Fibroblast of villous mesenchyme (primary cell): ENCODE results near the gene STX11. TPM values are rescaled to one million over a fixed set of nuclear protein-coding genes. Genes with fewer than 3 reads are reported as not detected.

ENCODE experiments used
- DNase-seq: peaks from one replicate; pipeline ENCODE4 v3.0.0-alpha.2; 2010; ENCODE audit warnings: low read depth
- H3K4me3 ChIP-seq: 2 replicates; pipeline ENCODE4 v1.5.1; 2011; ENCODE audit warnings: low read depth, mild to moderate bottlenecking, low read length
- total RNA-seq: library from RNA; depleted of rRNA; stranded (reverse); fragments of >200 nt; gene quantifications from 2 replicates; pipeline ENCODE4 v1.2.3, GENCODE V29; 2012
- TF ChIP-seq, protein P1 (sequence below): IDR thresholded peaks from 2 replicates; pipeline ENCODE4 v1.5.1; 2012; ENCODE audit warnings: low read depth, mild to moderate bottlenecking, low read length; ENCODE audit not compliant: insufficient read depth

STX11 gene
- 0.97 and 2.2 TPM in 2 replicates for total RNA-seq

DNA sequence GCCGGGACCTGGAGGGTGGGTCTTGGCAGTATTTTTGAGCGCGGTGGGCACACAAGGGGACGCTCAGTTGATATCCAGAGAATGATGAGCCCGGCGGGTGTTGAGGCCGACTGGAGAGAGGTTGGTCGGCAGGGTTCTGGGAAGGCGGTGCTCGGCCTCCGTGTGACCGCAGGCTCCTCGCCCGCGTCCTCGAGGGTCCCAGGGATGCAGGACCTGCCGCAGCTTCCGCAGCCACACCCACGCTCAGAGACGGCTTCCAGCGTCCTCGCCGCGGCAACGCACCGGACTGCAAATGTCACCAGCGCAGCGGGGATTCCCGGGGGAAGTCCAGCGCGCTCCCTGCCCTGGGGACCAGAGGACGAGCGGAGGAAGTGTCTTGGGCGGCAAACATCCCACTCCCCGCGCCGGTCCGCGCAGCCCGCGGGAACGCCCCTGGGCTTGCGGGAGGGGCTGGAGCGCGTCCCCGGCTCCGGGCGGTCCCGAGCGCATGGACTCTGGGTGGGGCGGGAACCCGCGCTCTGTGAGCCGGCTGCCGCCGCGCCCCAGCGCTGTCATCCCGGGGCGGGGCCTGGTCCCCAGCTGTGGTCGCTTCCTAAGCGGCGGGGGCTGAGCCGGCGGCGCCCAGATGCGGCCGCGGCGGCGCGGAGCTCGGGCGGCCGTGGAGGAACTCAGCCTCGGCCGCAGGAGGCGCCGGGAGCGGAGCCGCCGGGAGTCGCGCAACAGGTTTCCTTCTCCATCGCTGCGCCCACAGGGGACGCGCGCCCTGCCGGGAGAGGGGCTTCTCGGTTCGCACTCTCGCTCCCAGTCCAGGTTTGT, at the start of gene STX11:
TSS of gene STX11 (plus strand) at position 624 of the 816 bp plus-strand sequence. CDS start 36,111 bp downstream, outside the sequence.
- TF ChIP-seq, protein P1, sequence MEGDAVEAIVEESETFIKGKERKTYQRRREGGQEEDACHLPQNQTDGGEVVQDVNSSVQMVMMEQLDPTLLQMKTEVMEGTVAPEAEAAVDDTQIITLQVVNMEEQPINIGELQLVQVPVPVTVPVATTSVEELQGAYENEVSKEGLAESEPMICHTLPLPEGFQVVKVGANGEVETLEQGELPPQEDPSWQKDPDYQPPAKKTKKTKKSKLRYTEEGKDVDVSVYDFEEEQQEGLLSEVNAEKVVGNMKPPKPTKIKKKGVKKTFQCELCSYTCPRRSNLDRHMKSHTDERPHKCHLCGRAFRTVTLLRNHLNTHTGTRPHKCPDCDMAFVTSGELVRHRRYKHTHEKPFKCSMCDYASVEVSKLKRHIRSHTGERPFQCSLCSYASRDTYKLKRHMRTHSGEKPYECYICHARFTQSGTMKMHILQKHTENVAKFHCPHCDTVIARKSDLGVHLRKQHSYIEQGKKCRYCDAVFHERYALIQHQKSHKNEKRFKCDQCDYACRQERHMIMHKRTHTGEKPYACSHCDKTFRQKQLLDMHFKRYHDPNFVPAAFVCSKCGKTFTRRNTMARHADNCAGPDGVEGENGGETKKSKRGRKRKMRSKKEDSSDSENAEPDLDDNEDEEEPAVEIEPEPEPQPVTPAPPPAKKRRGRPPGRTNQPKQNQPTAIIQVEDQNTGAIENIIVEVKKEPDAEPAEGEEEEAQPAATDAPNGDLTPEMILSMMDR, result no peak
- peak; percentile 38 for DNase-seq
- peak within 1 kb of the TSS; percentile 69 for H3K4me3 ChIP-seq

DNA sequence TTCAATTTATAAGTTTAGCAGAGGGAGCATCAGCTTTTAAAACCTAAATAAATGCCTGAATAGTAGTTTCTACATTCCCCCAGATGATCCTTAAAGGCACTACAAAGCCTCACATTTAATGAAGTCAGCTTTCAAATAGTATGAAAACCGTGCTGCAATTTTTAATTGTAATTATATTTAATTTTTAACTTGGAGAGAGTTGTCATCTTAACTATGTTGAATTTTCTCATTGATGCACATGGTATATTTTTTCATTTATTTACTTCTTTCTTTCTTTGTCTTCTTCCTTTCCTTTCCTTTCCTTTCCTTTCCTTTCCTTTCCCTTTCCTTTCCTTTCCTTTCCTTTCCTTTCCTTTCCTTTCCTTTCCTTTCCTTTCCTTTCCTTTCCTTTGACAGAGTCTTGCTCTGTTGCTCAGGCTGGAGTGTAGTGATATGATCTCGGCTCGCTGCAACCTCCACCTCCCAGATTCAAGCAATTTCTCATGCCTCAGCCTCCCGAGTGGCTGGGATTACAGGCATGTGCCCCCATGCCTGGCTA, 47.2 kb upstream of the STX11 start:
- no peak overlapping the region for H3K4me3 ChIP-seq
- TF ChIP-seq, protein P1, result no peak
- no peak for DNase-seq

DNA sequence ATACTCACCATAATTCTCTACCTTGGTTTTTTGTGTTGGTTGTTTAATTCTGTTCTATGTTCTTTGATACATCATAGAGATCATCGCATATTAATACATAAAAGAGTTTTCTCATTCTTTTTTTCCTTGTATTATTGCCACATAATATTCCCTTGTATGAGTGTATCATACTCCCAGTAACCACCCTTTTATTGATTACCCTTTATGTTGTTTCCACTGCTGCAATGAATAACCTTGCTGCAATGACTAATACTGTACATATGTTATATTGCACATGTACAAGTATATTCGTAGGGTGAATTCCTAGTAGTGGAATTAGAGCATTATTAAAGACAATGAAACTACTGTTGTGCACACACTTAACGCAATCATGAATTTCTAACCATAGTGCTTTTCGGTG, 45.8 kb upstream of the STX11 start:
- TF ChIP-seq, protein P1, result no peak
- DNase-seq, result no peak
- no peak overlapping the region for H3K4me3 ChIP-seq

DNA sequence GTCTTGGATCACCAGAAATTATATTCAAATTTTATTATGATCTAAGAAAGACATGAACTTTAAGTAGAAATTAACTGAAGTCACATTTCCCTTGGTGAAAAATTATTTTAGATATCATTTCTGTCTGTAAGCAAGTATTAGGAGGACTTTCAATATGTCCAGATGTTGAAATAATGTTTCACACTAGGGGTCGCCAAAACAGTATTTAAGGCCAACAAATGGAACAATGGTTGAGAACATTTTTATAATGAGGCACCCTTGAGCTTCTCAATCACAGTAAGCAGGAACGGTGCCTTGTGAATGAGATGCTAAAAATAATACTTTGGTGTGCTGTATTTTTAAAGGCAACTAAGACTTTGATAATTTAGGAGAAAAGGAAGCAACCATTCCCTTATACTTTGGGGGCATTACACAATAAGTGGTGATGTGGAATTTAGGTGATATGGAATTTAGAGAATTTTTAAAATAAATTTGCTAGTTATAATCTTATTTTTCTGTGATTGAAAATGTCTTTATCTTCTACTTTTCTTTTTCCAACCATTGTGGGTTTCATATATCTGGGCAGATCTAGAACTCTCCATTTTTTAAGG, 45.3 kb upstream of the STX11 start:
- DNase-seq, result peak; percentile 81

DNA sequence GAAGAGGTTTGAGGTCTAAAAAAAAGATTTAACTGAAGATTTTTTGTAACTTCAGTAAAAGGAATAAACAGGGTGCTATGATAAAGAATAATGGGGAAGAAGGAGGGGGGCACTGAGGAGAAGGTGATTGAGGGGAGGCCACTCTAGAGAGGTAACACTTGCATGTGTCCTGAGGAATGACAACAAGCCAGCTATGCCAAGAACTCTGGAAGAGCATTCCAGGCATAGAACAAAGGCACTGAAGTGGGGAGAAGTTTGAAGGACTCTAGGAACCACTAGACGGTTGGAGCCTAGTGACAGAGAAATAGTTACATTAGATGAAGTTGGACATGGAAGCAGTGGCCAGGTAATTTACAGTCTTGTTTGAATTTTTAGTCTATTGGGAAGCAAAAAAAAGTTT, 44.1 kb upstream of the STX11 start:
- no peak for DNase-seq
- TF ChIP-seq, protein P1, result no peak
- H3K4me3 ChIP-seq, result no peak overlapping the region

More for the DNA sequence above, 45.3 kb upstream of the STX11 start:
- no peak overlapping the region for H3K4me3 ChIP-seq
- TF ChIP-seq, protein P1, result peak; percentile 62

DNA sequence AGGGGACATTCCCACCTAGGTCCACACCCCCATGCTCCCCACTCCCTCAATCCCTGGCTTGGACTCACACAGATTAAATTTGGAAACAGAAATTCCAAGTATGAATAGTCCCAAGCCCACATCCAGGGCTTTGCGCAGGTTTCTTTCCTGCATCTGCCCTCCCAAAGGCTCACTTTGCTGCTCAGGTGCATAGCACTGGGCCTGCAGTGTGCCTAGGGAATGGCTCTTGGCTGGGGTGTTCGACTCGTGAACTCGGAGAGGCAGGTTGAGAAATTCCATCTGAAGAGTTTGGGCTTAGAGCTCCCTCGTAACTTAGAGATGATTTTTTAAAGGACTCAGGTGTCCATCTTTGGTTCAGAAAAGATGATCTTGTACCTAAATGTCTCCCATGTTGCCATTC, 40.1 kb upstream of the STX11 start:
- no peak for DNase-seq
- H3K4me3 ChIP-seq, result no peak overlapping the region
- TF ChIP-seq, protein P1, result no peak
